ENCODE results near the gene POFUT1. TPM values are rescaled to one million over a fixed set of nuclear protein-coding genes. Genes with fewer than 3 reads are reported as not detected.

The POFUT1 gene
- total and polyA plus RNA-seq, 12 donors, result 9.7 to 32.9 (median 27.4) TPM

- 96 to 97% methylated on average over 6 of the region's 6 CpGs for WGBS, 2 donors
- ATAC-seq (no peak), DNase-seq (no peak)
- Histone ChIP-seq H3K27me3 (no peaks in the 10 kb centered on the region), H3K27ac (peak overlapping the region in 3 of 10 donors; percentile 64 to 69 (median 68)), H3K9me3 (no peaks in the 10 kb centered on the region), H3K36me3 (peaks cover 0 to 9% (median 0%) of the 10 kb centered on the region in 9 donors), H3K4me3 (no peak overlapping the region), H3K4me1 (peaks cover 3 to 38% (median 27%) of the 10 kb centered on the region in 9 donors)
- no peak for TF ChIP-seq CTCF (IDR thresholded peaks at IDR 0.05)
- intact Hi-C loops (cut with DNase I), result loop anchor here in 1 of 10 donors (10.0 kb wide), 1 partner anchor 82 kb away; the partner anchor contains the start of genes PLAGL2 and POFUT1
These were observed 79.6 kb downstream of the POFUT1 start for GRCh38 chr20:32287231-32287638.

Other genes with a start within 250 kb of the POFUT1 start
- gene XKR7, start 239.7 kb upstream of the POFUT1 start, total RNA-seq, result not detected
- not detected for gene XKR7, start 239.7 kb upstream of the POFUT1 start, polyA plus RNA-seq
- gene CCM2L, start 197.4 kb upstream of the POFUT1 start, total RNA-seq, result 10 to 100 TPM in 1 of 10 donors, 1 to 10 TPM in 9; 4.9 to 10.7 (median 7.4) TPM
- 10 to 100 TPM; 12.9 to 26.8 TPM for gene CCM2L, start 197.4 kb upstream of the POFUT1 start, polyA plus RNA-seq
- gene HCK, start 155.6 kb upstream of the POFUT1 start, total RNA-seq, result 10 to 100 TPM in 1 of 10 donors, 1 to 10 TPM in 9; 1.6 to 22.9 (median 3.0) TPM
- gene HCK, start 155.6 kb upstream of the POFUT1 start, polyA plus RNA-seq, result 1 to 10 TPM; 2.3 to 3.7 TPM
- 10 to 100 TPM; 27.9 to 36.0 (median 31.6) TPM for gene TM9SF4, start 98.2 kb upstream of the POFUT1 start, total RNA-seq
- 10 to 100 TPM; 19.2 to 21.1 TPM for gene TM9SF4, start 98.2 kb upstream of the POFUT1 start, polyA plus RNA-seq
- 10 to 100 TPM in 2 of 10 donors, 1 to 10 TPM in 8; 5.6 to 12.3 (median 7.9) TPM for gene PLAGL2, start 137 bp upstream of the POFUT1 start, total RNA-seq
- gene PLAGL2, start 137 bp upstream of the POFUT1 start, polyA plus RNA-seq, result 1 to 10 TPM; 1.7 to 3.0 TPM
- gene KIF3B, start 69.8 kb downstream of the POFUT1 start, total RNA-seq, result 10 to 100 TPM in 9 of 10 donors, 1 to 10 TPM in 1; 9.2 to 16.3 (median 11.5) TPM
- gene KIF3B, start 69.8 kb downstream of the POFUT1 start, polyA plus RNA-seq, result 1 to 10 TPM; 4.7 to 8.4 TPM
- gene ASXL1, start 150.5 kb downstream of the POFUT1 start, total RNA-seq, result 10 to 100 TPM; 23.1 to 39.4 (median 29.4) TPM
- 10 to 100 TPM; 10.0 to 27.1 TPM for gene ASXL1, start 150.5 kb downstream of the POFUT1 start, polyA plus RNA-seq

Data from heart right ventricle (tissue), 16 donors.